ENCODE results near the gene ZYX. TPM values are rescaled to one million over a fixed set of nuclear protein-coding genes. Genes with fewer than 3 reads are reported as not detected.

The ZYX gene
- total RNA-seq, 1 experiment from 2014 or later = 237 TPM

GRCh38 chr7:143382126-143382790, 1.1 kb downstream of the ZYX start:
- no peak overlapping the region for H3K23ac ChIP-seq (ENCODE audit: insufficient read length, low read depth, low read length)
- H4K8ac ChIP-seq (replicated peaks; ENCODE audit: insufficient read length, low read depth, low read length) = no peak overlapping the region
- peak overlapping the region; percentile 79 for H3K9ac ChIP-seq (ENCODE audit: extremely low read depth, insufficient read length, low read length)
- no peak overlapping the region for H2BK12ac ChIP-seq (ENCODE audit: insufficient read length, low read depth, low read length)
- peaks cover 5% of the 10 kb centered on the region for H3K79me1 ChIP-seq (ENCODE audit: insufficient read depth, low read depth, low read length, poor library complexity, severe bottlenecking)
- Mint-ChIP-seq H3K4me3 (peak overlapping the region in 1 of 2 experiments; percentile 76; a peak in 4 of 5 replicates), H3K9me3 (no peaks in the 10 kb centered on the region), H3K27ac (peak overlapping the region in 1 of 3 experiments; percentile 49; a peak in 1 of 7 replicates), H3K36me3 (ENCODE audit: insufficient read depth in 1 of 3, low read depth in 3 of 3) (peaks cover 5 to 9% (median 7%) of the 10 kb centered on the region in 3 experiments; a peak in 4 of 7 replicates), H3K27me3 (ENCODE audit: low read depth) (no peaks in the 10 kb centered on the region), H3K4me1 (peaks cover 21 to 23% of the 10 kb centered on the region in 2 experiments)
- H3K14ac ChIP-seq (ENCODE audit: insufficient read depth, low read length) = peak overlapping the region; percentile 83
- no peak overlapping the region for H2BK15ac ChIP-seq (ENCODE audit: low read depth, low read length)
- peaks cover 14% of the 10 kb centered on the region for H3K23me2 ChIP-seq (ENCODE audit: insufficient read length, low read depth, low read length, poor library complexity, severe bottlenecking)
- peaks cover 5% of the 10 kb centered on the region; the same call in 1 of the 2 replicates for H3K4me1 ChIP-seq (ENCODE audit: insufficient read depth, low read length)
- no peak overlapping the region for H2BK20ac ChIP-seq (ENCODE audit: low read depth, low read length, poor library complexity, severe bottlenecking)
- WGBS (ENCODE audit: extremely low coverage, insufficient read length, low lambda C conversion rate) = no CpG with 5 or more reads among the region's 21 CpGs
- no peak overlapping the region for H4K5ac ChIP-seq (ENCODE audit: insufficient read length, low read depth, low read length)
- 0 out of 2 replicates have a peak, but pooled peaks cover 2% of the 10 kb centered on the region for H3K27me3 ChIP-seq (ENCODE audit: insufficient read depth, low read length)
- no peak overlapping the region for H2AK5ac ChIP-seq (ENCODE audit: insufficient read length, low read length)
- H4K91ac ChIP-seq (ENCODE audit: insufficient read length, low read depth, low read length) = no peak overlapping the region
- H3T11ph ChIP-seq (ENCODE audit: low read length) = no peak overlapping the region
- H3K18ac ChIP-seq (ENCODE audit: insufficient read length, low read depth, low read length) = peak overlapping the region; percentile 46
- H2AFZ ChIP-seq (ENCODE audit: low read length) = no peak overlapping the region
- no peak overlapping the region for H3K56ac ChIP-seq (ENCODE audit: insufficient read length, low read depth, low read length)
- H3K9me3 ChIP-seq (ENCODE audit: control insufficient read depth, low read depth, low read length) = no peaks in the 10 kb centered on the region
- H4K20me1 ChIP-seq (ENCODE audit: control insufficient read depth, insufficient read depth, insufficient read length) = peaks cover 2% of the 10 kb centered on the region
- no peak for TF ChIP-seq CTCF (conservative IDR thresholded peaks at IDR 0.05)
- DNase-seq = no peak
- H2BK5ac ChIP-seq (ENCODE audit: insufficient read length, low read length) = no peak overlapping the region
- no peak overlapping the region for H2BK120ac ChIP-seq (ENCODE audit: low read depth, low read length, poor library complexity, severe bottlenecking)
- H3K4ac ChIP-seq (ENCODE audit: low read depth, low read length) = no peak overlapping the region
- H3K4me2 ChIP-seq (ENCODE audit: insufficient read depth, insufficient read length, low read length) = peak overlapping the region; percentile 59
- H3K79me2 ChIP-seq (ENCODE audit: insufficient read depth, low read length) = peaks cover 17% of the 10 kb centered on the region; the same call in 1 of the 2 replicates
- H3K27ac ChIP-seq (ENCODE audit: insufficient read length, low read depth, low read length) = no peak overlapping the region
